Activated CD8-positive, alpha-beta memory T cell treated with anti-CD3 and anti-CD28 coated beads for 36 hours (primary cell): ENCODE measurements around the gene CNDP1. TPM values are rescaled to one million over a fixed set of nuclear protein-coding genes. Genes with fewer than 3 reads are reported as not detected.

Source experiments
- CTCF ChIA-PET: fragments of 350-600 bp; sonication (Branson Sonifier 250); formaldehyde crosslinking; loops from one replicate; lab custom pipeline; 2021; ENCODE audit warnings: antibody characterized with exemption; lab: Charles Lee
- POLR2A ChIA-PET: fragments of 350-600 bp; sonication (Branson Sonifier 250); formaldehyde crosslinking; loops from one replicate; lab custom pipeline; 2021; ENCODE audit warnings: antibody characterized with exemption; lab: Charles Lee
- total RNA-seq, 2 experiments: library from RNA; stranded (reverse); gene quantifications; one replicate each; pipeline ENCODE4 v1.2.3, GENCODE V29; 2021

CNDP1 gene
- total RNA-seq, 2 experiments from 2014 or later = not detected

DNA sequence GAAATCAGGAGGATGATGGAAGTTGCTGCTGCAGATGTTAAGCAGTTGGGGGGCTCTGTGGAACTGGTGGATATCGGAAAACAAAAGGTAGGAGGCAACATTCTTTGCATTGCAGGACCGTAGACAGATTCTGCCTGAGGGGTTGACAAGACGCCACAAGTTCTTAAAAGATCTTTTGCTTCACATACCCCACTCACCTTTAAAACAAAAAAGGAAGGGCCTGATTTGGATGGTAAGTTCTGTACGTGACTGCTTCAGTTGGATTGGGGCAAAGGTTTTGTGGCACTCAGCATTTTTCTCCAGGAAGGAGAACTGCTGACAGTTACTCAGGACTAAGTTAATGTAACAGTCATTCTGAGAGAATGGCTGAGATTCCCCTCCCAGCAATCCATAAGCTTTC, 32.9 kb upstream of the CNDP1 start:
- CTCF ChIA-PET = no interaction called here
- POLR2A ChIA-PET = no interaction called here

DNA sequence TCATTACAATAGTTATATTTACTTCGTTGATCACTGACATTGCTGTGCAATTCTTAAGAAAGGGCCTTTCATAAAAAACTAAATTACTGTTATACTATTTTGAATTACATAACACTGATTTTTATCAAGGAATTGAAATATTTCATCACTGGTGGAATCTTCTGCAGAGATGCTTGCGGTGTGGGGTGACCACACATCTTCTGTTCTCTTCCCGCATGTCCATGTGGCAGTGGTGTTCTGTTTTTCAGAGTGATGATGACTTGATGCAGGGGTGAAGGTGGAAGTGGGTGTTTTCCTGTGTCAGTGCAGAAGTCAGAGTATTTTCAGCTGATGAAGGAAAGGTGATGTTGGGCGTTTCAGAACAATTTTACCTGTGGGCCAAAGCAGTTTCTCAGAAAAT, 31.2 kb upstream of the CNDP1 start:
- POLR2A ChIA-PET = no interaction called here
- CTCF ChIA-PET = no interaction called here

DNA sequence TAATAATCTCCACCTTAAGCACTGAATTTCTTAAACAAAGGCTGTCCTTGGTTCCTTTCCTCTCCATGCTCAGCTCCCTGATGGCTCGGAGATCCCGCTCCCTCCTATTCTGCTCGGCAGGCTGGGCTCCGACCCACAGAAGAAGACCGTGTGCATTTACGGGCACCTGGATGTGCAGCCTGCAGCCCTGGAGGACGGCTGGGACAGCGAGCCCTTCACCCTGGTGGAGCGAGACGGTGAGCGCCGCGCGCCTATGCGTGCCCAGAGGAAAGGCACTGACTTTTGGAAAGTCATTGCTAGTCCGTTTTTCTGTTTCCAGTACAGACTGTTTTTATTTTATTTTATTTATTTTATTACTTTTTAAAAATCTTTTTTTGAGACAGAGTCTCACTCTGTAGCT, 28.5 kb upstream of the CNDP1 start:
- CTCF ChIA-PET = no interaction called here
- POLR2A ChIA-PET = no interaction called here

DNA sequence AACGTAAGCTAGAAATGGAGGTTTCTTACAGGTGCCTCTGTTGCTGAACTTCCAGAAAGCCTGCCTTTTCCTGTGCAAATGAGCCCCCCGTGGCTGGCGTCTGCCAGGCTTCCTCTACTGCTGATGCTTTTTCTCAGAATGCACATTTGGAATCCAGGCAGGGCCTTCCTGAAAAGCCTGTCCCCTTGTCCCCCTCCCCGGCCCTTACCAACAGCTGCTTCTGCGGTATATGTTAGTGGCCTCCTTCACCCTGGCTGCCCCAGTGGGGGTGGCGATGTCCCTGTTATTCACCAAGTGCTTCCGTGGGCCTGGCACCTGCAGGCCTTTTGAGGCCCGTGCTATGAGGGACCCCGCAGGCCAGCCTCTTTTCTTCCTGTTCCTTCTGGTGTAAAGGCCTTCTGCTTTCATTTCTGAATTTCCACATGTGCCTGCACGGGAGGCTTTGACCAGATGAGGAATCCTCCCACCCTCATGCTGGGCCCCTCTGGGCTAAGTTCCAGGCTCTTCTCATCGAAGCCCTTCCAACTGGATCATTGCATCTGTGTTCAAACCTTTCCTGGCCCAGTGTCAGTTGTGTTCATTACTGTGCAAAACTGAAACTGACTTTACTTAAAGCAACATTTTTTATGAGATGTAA, 27.7 kb upstream of the CNDP1 start:
- CTCF ChIA-PET = interaction anchor here (1.2 kb wide), 1 partner anchor 45 kb away, joined by 3 read pairs; no protein-coding TSS in a partner anchor

DNA sequence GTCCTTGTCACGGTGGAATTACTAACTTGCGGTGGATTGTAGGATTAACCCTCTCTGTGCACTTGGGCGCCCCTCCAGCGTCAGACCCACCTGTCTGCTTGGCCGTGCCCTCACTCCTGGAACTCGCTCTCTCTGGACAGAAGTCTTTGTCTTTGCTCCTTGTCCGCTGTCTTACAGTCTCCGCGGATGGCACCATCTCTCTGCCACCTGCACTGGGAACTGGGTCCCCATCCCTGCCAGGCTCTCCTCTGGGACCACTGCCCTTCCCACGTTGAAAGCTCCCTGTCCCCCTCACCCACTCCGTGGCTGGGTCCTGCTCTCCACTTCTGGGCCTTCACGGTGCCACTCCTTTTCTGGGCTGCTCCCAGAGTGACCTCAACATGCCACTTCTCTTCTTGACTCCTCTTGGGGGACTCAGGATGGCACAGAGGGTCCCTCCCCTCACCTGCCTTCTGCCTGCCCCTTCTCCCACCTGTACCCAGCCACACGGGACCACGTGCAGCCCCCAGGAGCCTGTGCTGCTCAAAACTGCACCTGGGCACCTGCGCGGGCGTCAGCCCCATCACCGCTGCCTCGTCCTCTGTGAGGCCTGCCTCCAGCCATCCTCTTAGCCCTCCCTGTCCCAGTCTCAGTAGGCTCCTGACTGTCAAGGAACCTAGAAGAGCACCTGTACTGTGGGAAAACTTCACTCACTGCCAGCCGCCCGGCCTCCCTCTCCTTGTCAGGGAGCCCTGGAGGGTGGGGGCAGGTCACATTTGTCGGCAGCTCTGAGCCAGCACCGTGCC, 27.0 kb upstream of the CNDP1 start:
- ChIA-PET CTCF (interaction anchor here (1.2 kb wide), 1 partner anchor 45 kb away, joined by 3 read pairs; no protein-coding TSS in a partner anchor), POLR2A (no interaction called here)

More for the DNA sequence above, 27.7 kb upstream of the CNDP1 start:
- POLR2A ChIA-PET = no interaction called here

DNA sequence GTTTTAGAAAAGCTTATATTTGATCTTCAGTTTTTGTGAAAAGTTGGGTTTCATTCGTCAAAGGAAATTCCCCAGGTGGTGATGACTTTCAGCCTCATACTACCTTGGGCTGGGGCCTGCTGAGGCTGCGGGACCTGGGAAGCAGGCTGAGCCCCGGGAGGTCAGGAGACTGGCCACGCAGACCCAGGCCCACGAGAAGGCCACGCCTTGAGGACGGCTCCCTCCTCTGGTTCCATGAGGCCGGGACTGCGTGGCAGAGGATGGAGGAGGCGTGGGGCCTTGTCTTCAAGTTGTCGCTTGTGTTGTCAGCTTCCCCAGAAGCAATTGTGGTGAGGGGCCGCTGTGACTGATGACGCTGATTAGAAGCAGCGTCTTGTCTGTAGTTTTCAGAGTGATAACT, 26.4 kb upstream of the CNDP1 start:
- ChIA-PET POLR2A (no interaction called here), CTCF (interaction anchor here (1.2 kb wide), 1 partner anchor 44 kb away, joined by 3 read pairs; no protein-coding TSS in a partner anchor)

DNA sequence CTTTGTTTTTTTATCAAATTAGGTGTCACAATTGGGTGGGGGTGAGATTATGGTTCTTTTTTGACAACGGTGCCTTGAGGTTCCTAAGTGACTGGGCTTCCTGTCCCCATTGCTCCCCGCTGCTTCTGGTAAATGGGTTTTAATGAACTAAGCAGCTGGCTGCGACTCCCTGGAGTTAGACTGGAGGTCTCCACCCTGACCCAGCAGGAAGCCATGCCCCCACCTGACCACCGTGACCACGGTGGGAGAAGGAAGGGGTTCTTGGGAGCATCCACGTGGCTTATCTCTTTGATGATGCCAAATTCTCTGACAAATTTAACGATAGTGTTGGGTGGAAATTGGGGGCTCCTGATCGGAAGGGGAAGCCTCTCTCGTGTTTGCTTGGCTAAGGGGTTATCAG, 25.9 kb upstream of the CNDP1 start:
- ChIA-PET POLR2A (no interaction called here), CTCF (no interaction called here)

DNA sequence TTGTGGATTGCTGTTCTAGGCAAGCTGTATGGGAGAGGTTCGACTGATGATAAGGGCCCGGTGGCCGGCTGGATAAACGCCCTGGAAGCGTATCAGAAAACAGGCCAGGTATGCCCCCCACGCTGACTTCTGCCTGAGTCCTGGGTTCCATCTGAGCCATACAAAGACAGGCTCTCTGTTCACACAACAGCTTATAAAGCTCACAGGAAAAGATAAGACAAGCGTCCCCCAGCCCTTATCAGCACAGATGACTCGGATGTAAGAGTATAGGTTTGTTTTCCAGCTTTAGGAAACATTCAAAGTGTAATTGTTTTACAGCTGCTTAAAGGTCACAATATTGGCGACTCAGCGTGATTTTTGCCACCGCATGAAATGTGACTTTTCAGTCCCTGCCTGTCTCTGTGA, 25.5 kb upstream of the CNDP1 start:
- ChIA-PET CTCF (no interaction called here), POLR2A (no interaction called here)

DNA sequence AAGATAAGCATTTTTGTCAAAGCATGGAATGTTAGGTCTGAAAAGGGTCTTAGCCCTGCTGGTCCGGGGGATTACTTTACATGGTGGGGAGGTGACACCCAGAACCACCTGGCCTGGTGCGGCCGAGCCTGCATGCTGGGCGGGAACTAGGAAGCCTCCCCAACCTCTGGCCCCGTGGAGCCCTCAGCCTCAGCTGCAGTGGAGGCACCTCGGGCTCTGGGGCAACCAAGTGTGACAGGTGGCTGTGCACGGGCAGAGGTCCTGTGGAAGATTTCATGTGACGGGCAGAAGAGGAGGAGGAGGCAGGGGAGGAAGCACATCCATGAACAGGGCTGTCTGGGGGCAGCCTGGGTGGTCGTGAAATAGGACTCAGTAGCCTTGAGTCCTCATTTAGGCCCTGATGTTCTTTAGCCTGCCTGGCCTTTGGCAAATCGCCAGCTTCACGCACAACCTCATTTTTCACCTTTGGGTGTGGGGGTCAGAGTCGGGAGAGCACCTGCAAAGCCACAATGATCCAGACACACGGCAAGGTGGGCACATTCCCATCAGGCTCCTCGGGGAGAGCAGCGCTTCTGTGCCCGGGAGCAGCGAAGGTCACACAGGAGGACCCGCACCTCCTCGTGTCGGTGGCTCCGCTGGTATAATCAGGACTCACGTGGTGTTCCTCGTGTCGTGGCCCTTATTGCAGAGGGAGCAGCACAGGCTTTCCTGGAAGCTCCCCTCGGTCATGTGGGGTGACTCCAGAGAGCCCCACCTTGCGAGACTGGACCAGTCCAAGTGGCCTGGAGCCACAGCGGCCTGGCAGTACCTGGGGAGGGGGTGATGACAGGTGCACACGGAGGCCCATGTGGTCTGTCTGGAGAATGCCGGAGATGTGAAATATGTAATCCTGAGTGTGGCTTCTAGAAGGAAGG, 24.2 kb upstream of the CNDP1 start:
- CTCF ChIA-PET = no interaction called here
- POLR2A ChIA-PET = no interaction called here

DNA sequence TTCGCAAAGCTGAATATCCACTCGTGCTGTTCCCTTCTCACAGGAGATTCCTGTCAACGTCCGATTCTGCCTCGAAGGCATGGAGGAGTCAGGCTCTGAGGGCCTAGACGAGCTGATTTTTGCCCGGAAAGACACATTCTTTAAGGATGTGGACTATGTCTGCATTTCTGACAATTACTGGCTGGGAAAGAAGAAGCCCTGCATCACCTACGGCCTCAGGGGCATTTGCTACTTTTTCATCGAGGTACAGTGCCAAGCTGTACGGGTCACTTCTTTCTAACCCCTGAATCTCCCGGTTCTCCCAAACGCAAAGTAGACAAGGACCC, 23.6 kb upstream of the CNDP1 start:
- ChIA-PET CTCF (no interaction called here), POLR2A (no interaction called here)

DNA sequence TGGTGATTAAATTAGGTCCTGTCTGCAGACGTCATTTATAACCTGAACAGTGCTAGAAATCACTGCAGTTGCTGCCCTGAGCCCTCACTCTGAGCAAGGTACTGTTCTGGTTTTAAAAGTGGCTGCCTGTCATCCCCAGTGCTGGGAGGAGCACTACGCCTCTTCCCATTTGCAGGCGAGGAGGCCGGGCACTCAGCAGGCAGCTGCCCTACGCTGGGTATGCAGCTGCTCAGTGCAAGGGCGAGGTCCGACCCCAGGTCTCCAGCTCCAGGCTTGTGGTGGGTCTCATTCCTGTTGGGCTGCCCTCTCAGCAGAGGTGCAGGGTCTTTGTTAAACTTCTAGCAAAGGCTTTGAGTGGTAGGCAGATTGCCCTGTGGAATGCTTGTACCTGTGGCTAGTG, 22.5 kb upstream of the CNDP1 start:
- CTCF ChIA-PET = no interaction called here
- POLR2A ChIA-PET = no interaction called here

DNA sequence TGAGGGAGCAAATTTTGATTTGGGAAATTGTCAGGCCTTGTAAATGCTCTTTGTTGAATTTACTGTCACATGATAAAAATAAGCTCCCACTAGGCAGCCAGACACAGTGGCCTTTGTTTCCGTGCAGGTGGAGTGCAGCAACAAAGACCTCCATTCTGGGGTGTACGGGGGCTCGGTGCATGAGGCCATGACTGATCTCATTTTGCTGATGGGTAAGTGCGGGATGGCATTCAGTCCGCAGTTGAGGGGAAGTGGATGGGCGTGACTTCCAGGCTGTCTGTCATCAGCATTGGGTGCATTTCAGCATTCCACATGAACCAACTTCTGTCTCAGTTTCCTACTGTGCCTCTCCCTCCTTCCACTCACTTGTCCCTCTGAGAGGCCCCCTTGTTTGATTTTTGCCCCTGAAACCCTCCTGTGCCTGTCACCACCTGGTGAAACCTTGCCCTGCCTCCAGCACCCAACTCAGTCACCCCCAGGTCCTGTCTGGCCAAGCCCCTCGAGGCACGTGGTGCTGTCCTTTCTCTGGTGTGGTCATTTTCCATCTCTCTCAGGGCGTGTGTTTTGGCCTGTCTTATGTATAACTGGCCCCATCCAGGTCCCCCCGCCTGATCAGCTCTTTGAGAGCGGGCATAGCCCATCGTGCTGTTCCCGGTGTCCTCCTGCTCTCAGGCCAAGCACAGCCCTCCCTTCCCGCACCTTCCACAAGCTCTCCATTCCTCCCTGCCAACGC, 21.8 kb upstream of the CNDP1 start:
- ChIA-PET POLR2A (no interaction called here), CTCF (no interaction called here)

DNA sequence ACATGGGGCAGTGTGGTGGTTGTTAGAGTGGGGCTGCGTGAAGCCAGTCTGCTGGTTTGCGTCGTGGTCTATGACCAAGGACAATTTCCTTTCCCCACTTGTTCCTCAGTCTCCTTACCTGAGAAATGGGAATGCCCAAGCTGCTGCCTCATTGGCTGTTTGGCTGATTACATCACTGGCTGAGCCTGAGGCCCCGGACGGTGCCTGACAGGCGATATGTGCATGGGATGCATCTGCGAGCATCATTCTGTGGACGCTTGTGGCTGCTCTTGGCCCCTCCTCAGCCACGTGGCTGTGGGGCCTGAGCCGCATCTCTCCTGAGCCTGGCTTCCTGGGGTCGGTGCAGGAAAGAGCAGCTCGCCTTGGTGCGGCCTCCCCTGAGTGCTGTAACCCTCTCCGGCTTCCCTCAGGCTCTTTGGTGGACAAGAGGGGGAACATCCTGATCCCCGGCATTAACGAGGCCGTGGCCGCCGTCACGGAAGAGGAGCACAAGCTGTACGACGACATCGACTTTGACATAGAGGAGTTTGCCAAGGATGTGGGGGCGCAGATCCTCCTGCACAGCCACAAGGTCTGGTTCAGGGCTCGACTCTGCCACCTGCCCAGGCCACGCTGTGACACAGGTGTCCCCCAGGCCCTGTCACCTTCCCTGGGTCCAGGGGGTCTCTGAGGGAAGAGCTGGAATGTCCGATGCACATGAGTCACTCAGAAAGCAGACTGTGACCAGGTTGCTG, 21.0 kb upstream of the CNDP1 start:
- CTCF ChIA-PET = no interaction called here
- POLR2A ChIA-PET = no interaction called here

DNA sequence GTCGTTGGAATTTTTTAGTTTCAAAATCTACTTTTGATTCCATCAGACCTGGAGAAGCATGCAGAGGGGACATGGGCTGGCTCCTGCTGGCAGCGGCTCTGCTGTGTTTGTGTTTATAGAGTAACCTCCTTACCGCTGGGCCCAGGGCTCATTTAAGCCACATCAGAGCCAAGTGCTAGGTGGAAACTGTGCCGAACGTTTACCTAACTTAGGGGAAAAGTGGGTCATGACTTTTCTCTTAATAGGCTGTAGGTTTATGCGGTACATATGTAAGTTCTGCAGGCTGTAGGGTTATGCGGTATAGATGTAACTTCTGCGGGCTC, 20.5 kb upstream of the CNDP1 start:
- CTCF ChIA-PET = no interaction called here
- POLR2A ChIA-PET = no interaction called here

DNA sequence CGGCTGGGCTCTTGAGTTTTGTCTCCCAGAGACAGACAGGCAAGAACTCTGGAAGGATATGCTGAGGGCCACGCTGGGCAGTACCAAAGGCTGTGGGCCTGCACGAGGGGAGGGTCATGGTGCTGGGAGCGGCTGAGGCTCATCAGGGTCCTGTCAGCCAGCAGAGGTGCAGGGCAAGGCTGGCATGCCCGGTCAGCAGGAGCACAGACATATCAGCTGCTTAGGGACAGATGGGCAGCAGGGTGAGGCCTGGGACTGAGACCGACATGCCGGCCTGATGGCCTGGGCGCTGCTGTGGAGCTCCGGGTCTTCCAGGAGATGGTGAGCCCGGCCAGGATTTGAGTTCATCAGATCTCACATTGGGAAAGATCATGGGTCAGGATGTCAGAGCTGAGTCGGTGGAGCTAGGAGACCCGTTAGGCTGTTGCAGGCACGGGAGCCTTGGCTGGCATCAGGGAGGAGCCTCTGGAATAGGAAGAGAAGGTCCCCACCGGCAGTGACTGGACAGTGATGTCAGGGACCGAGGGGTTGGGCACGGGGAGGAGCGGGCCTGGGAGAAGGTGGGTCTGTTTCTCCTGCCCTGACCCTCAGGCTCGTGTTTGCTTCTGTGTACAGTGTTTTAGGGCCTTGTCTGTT, 19.3 kb upstream of the CNDP1 start:
- ChIA-PET POLR2A (no interaction called here), CTCF (no interaction called here)

DNA sequence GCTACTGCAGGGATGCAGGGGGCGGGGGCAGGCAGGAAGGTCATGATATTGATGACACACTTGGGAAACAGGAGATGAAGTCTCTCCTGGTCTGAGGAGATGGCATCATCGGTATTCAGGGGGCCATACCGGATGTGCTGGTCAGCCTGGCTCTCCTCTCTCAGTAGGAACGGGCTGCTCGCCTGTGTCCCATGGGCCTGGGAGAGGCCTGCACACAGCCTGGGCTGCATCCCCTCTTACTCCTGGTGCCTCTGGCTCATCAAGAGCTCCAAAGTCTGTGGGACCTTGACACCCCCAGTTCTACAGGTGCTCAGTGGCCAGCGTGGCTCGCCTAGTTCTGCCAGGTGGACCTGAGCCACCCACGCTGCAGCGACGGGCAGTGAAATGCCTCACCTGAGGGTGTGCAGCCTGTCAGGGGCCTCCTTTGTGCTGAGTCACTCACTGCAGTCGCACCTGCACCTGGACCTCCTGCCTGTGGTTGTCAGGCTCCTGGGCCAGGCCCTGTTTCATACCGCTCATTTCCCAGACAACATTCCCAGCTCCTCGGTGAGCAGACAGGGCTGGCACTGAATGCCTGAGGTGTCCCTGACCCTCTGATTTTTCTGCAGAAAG, 18.6 kb upstream of the CNDP1 start:
- ChIA-PET POLR2A (no interaction called here), CTCF (no interaction called here)

DNA sequence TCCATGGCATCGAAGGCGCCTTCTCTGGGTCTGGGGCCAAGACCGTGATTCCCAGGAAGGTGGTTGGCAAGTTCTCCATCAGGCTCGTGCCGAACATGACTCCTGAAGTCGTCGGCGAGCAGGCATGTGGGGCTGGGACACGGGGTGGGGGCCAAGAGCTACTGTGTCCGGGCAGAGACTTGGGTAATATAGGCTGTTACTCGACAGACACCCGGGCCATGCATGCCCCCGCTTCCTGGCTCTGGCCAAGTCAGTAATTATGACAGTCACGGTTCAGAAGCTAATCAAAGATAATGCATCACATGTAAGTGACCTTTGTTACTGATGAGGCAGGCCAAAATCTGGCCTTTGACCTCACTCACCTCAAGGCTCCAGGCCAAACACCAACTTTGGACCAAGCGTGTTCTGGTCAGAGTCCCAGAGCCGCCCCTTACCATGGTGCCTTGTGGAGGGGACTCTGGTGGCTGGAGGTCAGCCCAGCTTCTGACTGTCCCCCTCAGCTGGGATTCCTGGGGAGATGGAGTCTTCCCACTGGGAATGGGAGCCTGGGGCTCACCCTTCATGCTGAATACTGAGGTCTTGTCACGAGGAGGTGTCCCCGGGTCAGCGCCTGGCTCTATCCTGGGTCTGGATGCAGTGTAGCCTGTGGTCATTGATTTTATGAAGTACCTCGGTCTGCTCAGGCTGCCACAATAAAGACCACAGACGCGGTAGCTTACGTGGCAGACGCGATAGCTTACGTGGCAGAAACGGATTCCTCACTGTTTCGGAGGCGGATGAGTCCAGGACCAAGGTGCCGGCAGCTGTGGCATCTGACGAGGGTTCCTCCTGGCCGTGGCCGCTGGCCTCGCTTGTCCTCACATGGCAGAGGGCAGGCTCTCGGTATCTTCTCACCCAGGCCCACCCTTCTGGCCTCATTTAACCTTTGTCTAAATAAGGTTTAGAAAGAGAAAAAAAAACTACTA, 17.7 kb upstream of the CNDP1 start:
- POLR2A ChIA-PET = no interaction called here
- CTCF ChIA-PET = interaction anchor here (0.7 kb wide), 1 partner anchor 1153 kb away, joined by 3 read pairs; no protein-coding TSS in a partner anchor
